ENCODE data around the gene KIRREL3.

KIRREL3 gene

DNA sequence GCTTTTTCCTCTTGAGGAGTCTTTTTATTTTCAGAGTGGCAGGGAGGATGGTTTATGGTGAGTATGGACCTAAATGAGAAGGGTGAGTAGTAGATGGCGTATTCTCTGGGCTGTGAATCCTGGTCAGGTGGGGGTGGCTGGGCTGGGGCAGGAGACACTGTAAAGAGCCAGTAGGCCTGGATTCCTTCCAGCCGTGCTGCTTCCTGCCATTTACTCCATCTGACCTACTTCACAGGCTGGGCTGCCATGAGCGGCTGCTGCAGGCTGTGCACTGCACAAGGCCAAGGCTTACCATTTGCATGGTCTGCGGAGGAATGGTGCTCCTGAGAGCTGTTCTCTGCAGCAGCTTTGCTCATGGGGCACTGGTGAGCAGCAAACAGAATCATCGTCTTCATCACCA, 297.6 kb downstream of the KIRREL3 start:
- DNase-seq, result no peak

DNA sequence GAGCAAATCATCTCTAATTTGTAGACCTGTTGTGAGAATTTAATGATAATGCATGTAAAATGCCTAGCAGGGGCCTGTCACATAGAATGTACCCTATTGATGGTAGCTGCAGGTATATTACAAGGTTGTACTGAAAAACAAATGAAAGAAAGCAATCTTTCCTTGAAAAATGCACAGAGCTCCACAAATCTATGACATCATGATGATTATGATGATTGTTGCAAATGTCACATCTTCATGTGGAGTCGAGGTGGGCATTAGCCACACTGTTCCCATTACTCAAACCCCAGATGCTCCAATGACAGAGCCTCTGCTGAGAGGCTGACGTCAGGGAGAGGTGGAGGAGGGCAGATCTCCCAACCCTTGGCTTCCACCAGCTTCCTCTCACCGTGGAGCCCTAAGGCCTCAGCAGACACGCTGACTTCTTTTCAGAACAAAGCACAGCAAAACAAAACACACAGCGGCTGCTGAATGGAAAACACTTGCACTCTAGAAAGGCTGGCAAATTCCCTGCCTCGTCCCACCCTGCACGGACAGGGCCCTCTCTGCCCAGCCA, 298.3 kb downstream of the KIRREL3 start:
- no peak for DNase-seq

DNA sequence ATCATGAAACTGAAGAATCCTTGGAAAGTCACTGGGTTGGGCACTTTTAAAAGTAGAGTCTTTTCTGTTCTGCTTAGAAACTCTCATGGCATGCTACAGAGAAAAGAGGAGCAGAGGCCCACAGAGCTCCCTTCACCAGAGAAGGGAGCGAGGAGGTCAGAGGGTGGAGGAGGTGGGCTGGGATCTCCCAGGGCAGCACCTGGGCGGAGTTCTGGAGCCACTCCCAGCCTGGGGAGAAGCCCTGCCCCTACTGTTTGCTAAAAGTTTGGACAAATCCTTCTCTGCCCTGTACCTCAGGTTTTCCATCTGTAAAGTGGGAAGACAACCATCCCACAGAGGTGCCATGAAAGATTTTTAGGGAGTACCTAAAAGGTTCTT, 299.1 kb downstream of the KIRREL3 start:
- no peak for DNase-seq

DNA sequence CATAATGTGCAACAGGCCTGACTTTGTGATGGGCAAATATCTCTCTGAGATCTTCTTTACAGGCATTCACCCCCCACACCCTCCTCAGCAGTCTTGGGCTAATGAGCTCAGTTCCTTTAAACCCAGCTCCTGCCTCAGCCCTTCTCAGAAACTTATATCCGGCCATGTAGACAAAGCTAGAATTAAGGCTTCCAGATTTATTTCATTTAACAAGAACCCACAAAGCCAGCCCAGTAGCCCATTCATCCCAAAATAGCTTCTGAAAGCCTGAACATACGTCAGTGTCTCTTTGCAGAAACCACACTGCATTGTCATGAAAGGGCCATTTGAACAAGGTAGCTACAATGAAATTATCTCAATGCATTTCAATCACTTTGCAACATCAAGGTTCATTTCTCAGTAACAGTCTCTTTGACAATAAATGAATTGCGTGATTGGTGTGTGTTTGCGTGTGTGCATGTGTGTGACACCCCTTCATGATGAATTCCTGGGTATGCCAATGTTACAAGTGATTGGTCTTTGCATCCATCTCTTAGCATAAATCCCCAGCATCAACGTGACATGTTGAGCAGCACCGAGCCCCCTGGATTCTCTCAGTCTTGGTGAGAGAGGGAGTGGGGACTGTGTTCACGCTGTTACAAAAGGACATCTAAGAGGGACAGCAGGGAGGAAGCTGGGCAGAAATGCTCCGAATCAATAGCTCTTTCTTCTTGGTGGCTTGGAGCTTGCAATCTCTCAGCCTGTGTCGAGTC, 299.6 kb downstream of the KIRREL3 start:
- no peak for DNase-seq

- DNase-seq, result no peak
These were observed 302.0 kb downstream of the KIRREL3 start for GRCh38 chr11:126698576-126698975.

- DNase-seq, result no peak
These were observed 302.6 kb downstream of the KIRREL3 start for GRCh38 chr11:126697936-126698335.

GRCh38 chr11:126696982-126697381, 303.6 kb downstream of the KIRREL3 start:
- DNase-seq, result no peak

DNA sequence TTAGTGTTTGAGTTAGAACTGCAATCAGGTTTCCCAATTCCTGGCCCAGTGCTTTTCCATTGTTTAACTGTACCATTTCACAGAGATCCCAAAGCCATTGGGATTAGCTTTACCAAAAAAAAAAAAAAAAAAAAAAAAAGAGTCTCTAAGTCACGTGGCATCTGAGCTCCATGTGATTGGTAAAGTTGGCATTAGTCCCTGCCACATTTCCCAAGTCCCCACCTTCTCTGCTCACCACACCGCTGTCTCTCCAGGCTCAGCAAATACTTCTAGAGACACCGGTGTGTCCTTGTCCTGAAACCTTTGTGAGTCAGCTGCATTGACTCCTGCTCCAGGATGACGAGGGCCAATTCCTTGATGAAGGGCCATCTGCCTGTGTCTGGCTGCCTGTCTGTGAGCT, 305.3 kb downstream of the KIRREL3 start:
- DNase-seq, result no peak

DNA sequence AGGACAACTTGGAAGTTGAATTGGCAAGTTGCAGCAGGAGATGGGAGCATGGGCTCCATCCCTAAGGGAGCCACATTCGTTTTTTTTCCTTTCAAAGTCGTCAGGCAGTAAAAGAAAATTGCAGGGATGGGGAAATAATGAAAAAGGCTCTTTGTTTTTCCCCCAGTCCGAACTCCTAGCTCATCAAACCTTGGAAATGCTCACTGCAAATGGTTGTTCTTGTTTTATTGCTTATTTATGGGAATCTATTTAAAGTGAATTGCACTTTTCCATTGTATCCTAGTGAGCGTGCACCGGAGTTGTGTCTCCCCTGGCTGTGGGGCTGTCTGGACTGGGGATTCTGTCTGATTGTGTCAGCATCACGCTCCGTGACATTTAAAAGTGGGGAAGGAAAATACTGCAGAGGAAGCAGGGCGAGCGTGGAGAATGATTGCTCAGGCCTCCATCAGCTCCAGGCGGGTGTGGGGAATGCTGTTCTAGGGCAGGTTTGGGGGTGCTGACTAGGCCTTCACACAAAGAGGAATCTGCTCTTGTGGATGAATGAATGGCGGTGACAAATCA, 306.4 kb downstream of the KIRREL3 start:
- no peak for DNase-seq

DNA sequence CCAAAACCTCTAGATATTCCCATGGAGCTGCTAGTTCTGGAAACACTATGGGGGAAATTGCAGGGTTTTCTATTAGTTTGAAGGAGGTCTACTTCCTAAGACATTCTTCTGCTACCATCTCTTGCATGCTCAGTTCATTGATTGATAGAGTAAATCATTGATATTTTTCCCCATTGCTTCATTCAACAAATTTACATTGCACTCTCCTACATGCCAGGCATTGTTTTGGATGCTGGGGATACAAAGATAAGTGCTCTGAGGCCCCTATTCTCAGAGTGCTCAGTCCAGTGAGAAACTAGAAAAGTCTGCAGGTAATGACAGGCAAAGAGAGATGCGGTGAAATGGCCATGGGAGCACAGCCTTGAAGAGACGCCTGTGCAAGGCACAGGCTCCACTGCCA, 313.1 kb downstream of the KIRREL3 start:
- DNase-seq, result no peak

GRCh38 chr11:126686938-126687337, 313.6 kb downstream of the KIRREL3 start:
- no peak for DNase-seq

GRCh38 chr11:126683766-126684728, 316.5 kb downstream of the KIRREL3 start:
- no peak for DNase-seq

DNA sequence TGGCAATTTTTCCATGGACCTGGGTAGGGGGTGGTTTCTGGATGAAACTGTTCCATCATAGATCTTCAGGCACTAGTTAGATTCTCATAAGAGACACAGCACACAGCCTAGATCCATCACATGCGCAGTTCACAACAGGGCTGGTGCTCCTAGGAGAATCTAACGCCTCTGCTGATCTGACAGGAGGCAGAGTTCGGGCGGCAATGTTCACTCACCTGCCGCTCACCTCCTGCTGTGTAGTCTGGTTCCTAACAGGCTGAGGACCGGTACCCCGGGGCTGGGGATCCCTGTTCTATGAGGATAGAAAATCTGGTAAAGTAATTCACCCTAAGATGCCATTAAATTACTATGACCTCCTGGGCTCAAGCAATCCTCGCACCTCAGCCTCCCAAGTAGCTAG, 318.0 kb downstream of the KIRREL3 start:
- DNase-seq, result no peak

DNA sequence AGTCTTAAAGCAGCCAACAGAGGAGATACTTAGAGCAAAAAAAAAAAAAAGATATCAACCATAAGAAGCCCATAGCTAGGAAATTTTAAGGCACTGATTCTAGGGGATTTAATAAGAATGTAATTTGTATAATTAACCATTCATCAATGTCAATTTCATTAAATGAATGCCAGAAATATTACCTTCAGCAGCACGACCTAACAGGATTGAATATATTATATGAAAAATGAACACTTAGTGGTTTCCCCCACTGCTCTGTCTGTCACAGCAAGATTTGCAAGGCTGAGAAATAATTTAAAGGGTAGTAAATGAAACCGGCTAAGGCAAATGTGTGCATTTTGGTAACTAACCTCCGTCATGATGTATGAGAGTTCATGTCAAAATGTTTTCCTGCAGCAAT, 319.9 kb downstream of the KIRREL3 start:
- no peak for DNase-seq

DNA sequence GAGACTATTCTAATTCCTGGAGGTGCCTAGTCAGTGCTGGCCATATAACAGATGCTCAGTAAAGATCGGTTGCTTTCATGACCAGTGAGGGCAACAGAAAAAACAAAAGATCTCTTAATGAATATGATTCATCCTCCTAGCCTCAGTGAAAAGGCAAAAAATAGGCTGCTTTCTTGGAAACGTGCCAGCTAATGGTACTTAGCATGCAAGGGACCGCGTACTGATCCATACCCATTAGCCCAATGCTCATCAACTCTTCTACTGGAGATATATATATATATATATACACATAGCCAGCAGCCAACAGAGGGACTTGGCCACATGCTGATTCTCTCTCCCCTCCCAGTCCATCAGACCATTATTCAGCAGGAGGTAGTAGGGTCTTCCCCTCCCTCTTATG, 320.4 kb downstream of the KIRREL3 start:
- peak; percentile 30 for DNase-seq

DNA sequence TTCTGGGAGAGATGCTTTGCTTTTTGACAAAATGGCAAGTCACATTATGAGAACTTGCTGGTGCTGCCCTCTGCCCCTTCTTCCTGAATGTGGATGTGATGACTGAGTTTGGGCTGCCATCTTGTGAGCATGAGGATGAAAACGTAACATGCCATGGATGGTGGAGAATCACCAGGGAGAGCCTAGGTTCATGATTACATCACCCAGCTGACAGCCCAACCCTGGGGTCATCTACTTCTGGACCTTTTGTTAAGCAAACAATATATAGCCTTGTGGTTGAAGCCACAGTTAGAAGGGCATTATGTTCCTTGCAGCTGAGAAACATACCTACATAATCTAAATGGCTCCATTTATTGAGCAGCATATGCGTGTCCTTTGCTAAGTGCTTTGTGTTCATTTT, 321.5 kb downstream of the KIRREL3 start:
- no peak for DNase-seq

DNA sequence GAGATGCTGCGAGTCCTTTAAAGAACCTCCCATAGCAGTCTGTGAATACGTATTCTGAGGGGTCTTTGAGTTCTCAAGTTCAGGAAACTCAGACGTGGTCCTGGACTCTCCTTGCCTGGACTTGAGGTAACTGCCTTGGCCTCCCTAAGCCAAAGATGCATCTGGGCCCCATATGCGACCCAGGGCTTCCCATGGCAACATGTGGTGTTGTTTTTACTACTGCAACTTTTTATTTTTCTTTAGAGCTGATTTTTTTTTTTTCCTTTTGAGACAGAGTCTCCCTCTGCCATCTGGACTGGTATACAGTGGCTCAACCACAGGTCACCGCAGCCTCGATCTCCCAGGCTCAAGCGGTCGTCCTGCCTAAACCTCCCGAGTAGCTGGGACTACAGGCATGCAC, 324.0 kb downstream of the KIRREL3 start:
- DNase-seq, result no peak

DNA sequence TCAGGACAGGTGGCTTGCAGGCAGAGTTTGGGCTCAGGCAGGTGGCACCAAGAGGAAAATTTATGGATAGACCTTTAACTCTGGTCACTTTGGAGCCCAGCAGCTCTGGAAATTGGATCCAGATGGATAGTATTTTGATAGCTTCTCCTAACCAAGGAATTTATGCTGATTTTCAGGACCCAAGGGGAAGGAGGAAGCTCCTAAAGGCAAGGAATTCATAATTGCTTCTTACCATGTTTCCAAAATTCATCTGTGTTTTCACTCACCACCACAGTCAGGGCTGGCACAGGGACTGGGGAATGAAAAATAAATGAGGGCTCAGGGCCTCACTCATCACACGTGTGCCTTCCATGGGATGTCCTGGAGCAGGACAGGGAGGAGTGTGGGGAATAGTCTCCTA, 327.3 kb downstream of the KIRREL3 start:
- peak; percentile 15 for DNase-seq

GRCh38 chr11:126669416-126669815, 331.2 kb downstream of the KIRREL3 start:
- DNase-seq, result peak; percentile 42

DNA sequence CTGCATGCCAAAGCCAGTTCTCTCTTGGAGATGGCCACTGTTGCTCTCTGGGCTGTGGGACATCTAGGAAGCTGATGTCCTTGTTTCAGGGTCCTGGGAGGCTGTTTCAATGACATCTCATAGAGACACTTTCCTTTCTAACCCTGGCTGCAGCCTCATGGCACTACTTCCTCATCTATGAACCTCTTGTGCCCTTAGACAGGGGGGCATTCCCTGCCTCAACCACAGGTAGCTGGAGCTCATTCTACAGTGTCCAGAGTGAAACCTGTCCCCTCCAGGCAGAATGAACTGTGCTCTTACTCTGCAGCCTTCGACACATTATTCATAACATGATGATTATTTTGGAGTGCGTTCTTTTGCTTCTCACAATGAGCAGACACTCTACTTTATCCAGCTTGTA, 335.9 kb downstream of the KIRREL3 start:
- DNase-seq, result no peak

- DNase-seq, result no peak
These were observed 336.6 kb downstream of the KIRREL3 start for GRCh38 chr11:126663749-126664592.

Data from fibroblast of skin of scalp (primary cell).